Tibial nerve (tissue), 4 donors: ENCODE results near the gene TAS2R31. TPM values are rescaled to one million over a fixed set of nuclear protein-coding genes. Genes with fewer than 3 reads are reported as not detected.

ENCODE experiments used
- DNase-seq, 2 donors: peaks; one replicate each; pipeline ENCODE4 v3.0.0-alpha.2; 2019; ENCODE audit warnings: low spot score in 2 of 2
- H3K27ac ChIP-seq, 4 donors: fragments of 200-600 bp; sonication (generic) in 3 of 4; one replicate each; pipeline ENCODE4 v1.5.1; 2017 to 2019; ENCODE audit warnings: mild to moderate bottlenecking in 1 of 4
- H3K27me3 ChIP-seq, 2 donors: fragments of 200-600 bp; sonication (generic) in 1 of 2; one replicate each; pipeline versions ENCODE4 v1.5.1 to v1.6.0; 2017 to 2019
- H3K36me3 ChIP-seq, 3 donors: fragments of 200-600 bp; sonication (generic); one replicate each; pipeline ENCODE4 v1.5.1; 2018 to 2019
- H3K4me1 ChIP-seq, 4 donors: fragments of 200-600 bp; sonication (generic) in 3 of 4; one replicate each; pipeline ENCODE4 v1.5.1; 2017 to 2019
- H3K4me3 ChIP-seq, 4 donors: fragments of 200-600 bp; sonication (generic) in 3 of 4; one replicate each; pipeline ENCODE4 v1.5.1; 2017 to 2019; ENCODE audit warnings: mild to moderate bottlenecking in 1 of 4, moderate library complexity in 1 of 4
- H3K9me3 ChIP-seq, 4 donors: fragments of 200-600 bp; sonication (generic) in 3 of 4; one replicate each; pipeline ENCODE4 v1.5.1; 2017 to 2019
- EP300 ChIP-seq, 2 donors: sonication (generic); formaldehyde crosslinking; IDR thresholded peaks; one replicate each; pipeline ENCODE4 v1.6.1; 2017; ENCODE audit warnings: antibody characterized with exemption in 2 of 2, mild to moderate bottlenecking in 1 of 2
- POLR2A ChIP-seq, 2 donors: fragments of 450-650 bp; IDR thresholded peaks; one replicate each; pipeline ENCODE4 v1.6.1; 2017; ENCODE audit warnings: antibody characterized with exemption in 2 of 2, mild to moderate bottlenecking in 2 of 2, moderate library complexity in 2 of 2
- WGBS, 2 donors: methylation state at CpG; one replicate each; pipeline ENCODE4 v1.1.5; 2018; 5-methylcytosine and 5-hydroxymethylcytosine counted together
- total RNA-seq, 4 donors: library from RNA; depleted of rRNA; stranded (reverse); fragments of >200 nt; gene quantifications; one replicate each; pipeline ENCODE4 v1.1.0, GENCODE V29; 2016
- TF ChIP-seq, protein P1 (sequence below), 5 experiments: fragments of 200-600 bp in 3 of 5; fragments of 450-650 bp in 2 of 5; sonication (generic) in 3 of 5; IDR thresholded peaks; one replicate each; pipeline ENCODE4 v1.5.1; 2016 to 2019; ENCODE audit warnings: antibody characterized with exemption in 5 of 5, mild to moderate bottlenecking in 3 of 5, moderate library complexity in 2 of 5

TAS2R31 gene, protein sequence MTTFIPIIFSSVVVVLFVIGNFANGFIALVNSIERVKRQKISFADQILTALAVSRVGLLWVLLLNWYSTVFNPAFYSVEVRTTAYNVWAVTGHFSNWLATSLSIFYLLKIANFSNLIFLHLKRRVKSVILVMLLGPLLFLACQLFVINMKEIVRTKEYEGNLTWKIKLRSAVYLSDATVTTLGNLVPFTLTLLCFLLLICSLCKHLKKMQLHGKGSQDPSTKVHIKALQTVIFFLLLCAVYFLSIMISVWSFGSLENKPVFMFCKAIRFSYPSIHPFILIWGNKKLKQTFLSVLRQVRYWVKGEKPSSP
- 10 to 100 TPM; 10.3 to 17.3 (median 12.0) TPM for total RNA-seq

DNA sequence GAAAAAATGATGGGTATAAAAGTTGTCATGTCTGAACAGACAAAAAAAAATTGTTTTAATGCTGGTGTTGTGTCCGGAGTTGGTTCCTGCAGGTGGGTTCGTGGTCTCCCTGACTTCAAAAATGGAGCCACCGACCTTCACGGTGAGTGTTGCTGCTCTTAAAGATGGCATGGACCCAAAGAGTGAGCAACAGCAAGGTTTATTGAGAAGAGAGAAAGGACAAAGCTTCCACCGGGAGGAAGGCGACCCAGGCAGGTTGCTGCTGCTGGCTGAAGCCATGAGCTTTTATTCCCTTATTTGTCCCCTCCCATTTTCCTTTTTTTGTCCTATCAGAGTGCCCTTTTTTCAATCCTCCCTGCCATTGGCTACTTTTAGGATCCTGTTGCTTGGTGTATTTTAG lies at the start of gene TAS2R31:
Gene TAS2R31, minus strand, starts transcription at position 101 of the 400 bp plus-strand sequence. Its CDS starts 72 bp downstream, at position 29.
- Histone ChIP-seq H3K27me3 (no peaks in the 10 kb centered on the region), H3K4me1 (no peaks in the 10 kb centered on the region), H3K4me3 (no peak within 1 kb of the TSS), H3K27ac (no peak within 1 kb of the TSS), H3K9me3 (no peaks in the 10 kb centered on the region), H3K36me3 (peaks cover 0 to 34% (median 0%) of the 10 kb centered on the region in 3 donors)
- no peak for DNase-seq
- TF ChIP-seq, protein P1, sequence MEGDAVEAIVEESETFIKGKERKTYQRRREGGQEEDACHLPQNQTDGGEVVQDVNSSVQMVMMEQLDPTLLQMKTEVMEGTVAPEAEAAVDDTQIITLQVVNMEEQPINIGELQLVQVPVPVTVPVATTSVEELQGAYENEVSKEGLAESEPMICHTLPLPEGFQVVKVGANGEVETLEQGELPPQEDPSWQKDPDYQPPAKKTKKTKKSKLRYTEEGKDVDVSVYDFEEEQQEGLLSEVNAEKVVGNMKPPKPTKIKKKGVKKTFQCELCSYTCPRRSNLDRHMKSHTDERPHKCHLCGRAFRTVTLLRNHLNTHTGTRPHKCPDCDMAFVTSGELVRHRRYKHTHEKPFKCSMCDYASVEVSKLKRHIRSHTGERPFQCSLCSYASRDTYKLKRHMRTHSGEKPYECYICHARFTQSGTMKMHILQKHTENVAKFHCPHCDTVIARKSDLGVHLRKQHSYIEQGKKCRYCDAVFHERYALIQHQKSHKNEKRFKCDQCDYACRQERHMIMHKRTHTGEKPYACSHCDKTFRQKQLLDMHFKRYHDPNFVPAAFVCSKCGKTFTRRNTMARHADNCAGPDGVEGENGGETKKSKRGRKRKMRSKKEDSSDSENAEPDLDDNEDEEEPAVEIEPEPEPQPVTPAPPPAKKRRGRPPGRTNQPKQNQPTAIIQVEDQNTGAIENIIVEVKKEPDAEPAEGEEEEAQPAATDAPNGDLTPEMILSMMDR (IDR thresholded peaks at IDR 0.05): no peak
- TF ChIP-seq POLR2A (IDR thresholded peaks at IDR 0.05) (no peak), EP300 (IDR thresholded peaks at IDR 0.05) (no peak)
- WGBS, 2 donors: 95 to 96% methylated on average over 6 of the region's 6 CpGs

DNA sequence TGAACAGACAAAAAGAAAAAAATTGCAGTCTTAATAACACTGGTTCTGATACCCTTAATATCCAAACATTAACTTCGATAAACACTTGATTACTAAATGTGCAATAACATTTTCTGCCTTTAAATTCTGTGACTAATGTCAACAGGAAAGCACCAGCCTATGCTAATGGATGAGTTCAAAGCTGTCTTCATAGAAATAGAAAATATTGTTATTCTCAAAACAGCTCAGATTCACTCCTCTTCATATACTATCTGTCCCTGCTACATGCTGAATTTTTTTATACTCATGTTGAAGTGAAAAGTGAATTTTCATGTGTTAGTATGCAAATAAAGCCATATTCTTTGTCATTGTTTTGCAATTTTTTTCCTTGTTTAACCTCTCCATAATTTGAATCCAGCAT lies 47.0 kb upstream of the TAS2R31 start:
- H3K4me1 ChIP-seq: peaks cover 0 to 9% (median 0%) of the 10 kb centered on the region in 4 donors
- 91 to 95% methylated on average over 1 of the region's 1 CpG for WGBS, 2 donors

DNA sequence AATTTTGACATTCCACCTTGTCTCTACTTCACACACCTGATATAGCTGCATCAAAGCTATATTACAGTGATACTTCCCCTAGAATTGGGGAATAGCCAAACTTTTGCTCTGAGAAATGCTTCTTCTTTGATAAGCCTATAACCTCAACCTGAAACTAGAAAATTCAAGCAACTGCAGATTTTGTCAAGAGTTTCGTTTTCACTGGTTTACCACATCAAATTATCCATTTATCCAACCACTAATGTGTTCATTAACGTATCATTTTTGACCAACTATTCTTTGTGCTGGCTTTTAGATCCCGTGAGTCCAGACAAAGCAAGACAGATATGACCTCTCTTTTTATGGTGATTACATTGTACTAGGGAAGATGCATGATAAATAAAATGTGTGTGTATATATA lies 44.4 kb upstream of the TAS2R31 start:
- no peaks in the 10 kb centered on the region for H3K27me3 ChIP-seq
- H3K4me1 ChIP-seq: peaks cover 0 to 19% (median 4%) of the 10 kb centered on the region in 4 donors
- H3K9me3 ChIP-seq: peaks cover 0 to 11% (median under 1%) of the 10 kb centered on the region in 4 donors
- 78 to 79% methylated on average over 3 of the region's 3 CpGs for WGBS, 2 donors
- no peak for DNase-seq
- TF ChIP-seq, protein P1 (IDR thresholded peaks at IDR 0.05): no peak
- no peak for TF ChIP-seq EP300 (IDR thresholded peaks at IDR 0.05)
- TF ChIP-seq POLR2A (IDR thresholded peaks at IDR 0.05): no peak
- H3K4me3 ChIP-seq: no peak overlapping the region
- no peak overlapping the region for H3K27ac ChIP-seq
- H3K36me3 ChIP-seq: no peaks in the 10 kb centered on the region

More for the DNA sequence above, 47.0 kb upstream of the TAS2R31 start:
- no peaks in the 10 kb centered on the region for H3K36me3 ChIP-seq
- DNase-seq: no peak
- no peak for TF ChIP-seq POLR2A (IDR thresholded peaks at IDR 0.05)
- TF ChIP-seq, protein P1 (IDR thresholded peaks at IDR 0.05): no peak
- H3K27me3 ChIP-seq: no peaks in the 10 kb centered on the region
- H3K9me3 ChIP-seq: peaks cover 0 to 28% (median 4%) of the 10 kb centered on the region in 4 donors
- no peak overlapping the region for H3K4me3 ChIP-seq
- no peak overlapping the region for H3K27ac ChIP-seq

DNA sequence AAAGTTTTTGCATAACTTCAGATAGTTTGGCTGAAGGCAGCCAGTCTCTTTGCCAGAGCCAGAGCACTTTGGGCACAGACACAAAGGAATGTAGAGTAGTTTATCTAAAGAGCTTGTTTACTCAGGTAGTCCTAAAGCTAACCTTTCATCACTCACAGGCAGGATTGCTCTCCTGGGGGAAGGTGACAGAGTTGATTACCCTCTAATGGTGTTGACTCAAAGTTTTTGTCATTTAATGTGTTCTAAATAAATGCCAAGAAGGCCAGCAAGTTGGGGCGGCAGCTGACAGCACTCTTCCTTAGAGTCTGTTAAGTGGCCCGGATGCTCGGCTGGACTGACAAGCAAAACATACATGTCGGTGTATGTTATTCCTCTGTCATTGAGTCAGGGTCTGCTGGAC lies 40.2 kb upstream of the TAS2R31 start:
- Histone ChIP-seq H3K4me3 (no peak overlapping the region), H3K9me3 (no peaks in the 10 kb centered on the region), H3K4me1 (peaks cover 0 to 10% (median 4%) of the 10 kb centered on the region in 4 donors), H3K27me3 (no peaks in the 10 kb centered on the region), H3K27ac (no peak overlapping the region), H3K36me3 (no peaks in the 10 kb centered on the region)
- WGBS, 2 donors: 49 to 65% methylated on average over 4 of the region's 4 CpGs
- DNase-seq: no peak
- no peak for TF ChIP-seq POLR2A (IDR thresholded peaks at IDR 0.05)
- no peak for TF ChIP-seq EP300 (IDR thresholded peaks at IDR 0.05)
- TF ChIP-seq, protein P1 (IDR thresholded peaks at IDR 0.05): no peak

DNA sequence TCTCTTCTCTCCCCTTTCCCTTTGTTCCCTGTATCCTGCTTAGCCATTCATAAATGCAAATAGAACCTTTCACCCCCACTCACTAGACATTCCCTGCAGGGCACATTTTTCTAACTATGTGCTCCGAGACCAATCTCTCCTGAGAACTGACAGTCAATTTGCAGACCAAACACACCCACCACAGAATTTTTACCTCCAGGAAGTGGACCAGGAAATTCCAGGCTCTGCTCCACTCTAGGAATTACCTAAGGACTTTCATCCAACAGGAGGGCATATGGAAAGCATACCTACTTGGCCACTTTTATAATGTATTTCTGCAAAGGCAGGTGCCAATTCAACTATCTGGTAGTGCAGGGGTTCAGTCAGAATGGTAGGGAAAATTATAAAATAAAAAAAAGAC lies 39.8 kb upstream of the TAS2R31 start:
- Histone ChIP-seq H3K36me3 (no peaks in the 10 kb centered on the region), H3K9me3 (no peaks in the 10 kb centered on the region), H3K27ac (no peak overlapping the region), H3K27me3 (no peaks in the 10 kb centered on the region), H3K4me1 (peaks cover 0 to 10% (median 4%) of the 10 kb centered on the region in 4 donors), H3K4me3 (no peak overlapping the region)
- TF ChIP-seq POLR2A (IDR thresholded peaks at IDR 0.05): no peak
- TF ChIP-seq EP300 (IDR thresholded peaks at IDR 0.05): no peak
- TF ChIP-seq, protein P1 (IDR thresholded peaks at IDR 0.05): no peak
- DNase-seq: no peak
- WGBS, 2 donors: 31 to 46% methylated on average over 1 of the region's 1 CpG
